Stimulated activated memory B cell treated with anti-CD40 and anti-IgM and Interleukin-4, amounts not matched to agents 10 μg/mL and 1 μg/mL and 100 μg/mL, for 72 hours (primary cell): ENCODE data around the gene ZSCAN1.
"Not testable (repeated sequence)": the region's sequence is repeated elsewhere in the genome, so short reads cannot be mapped to it uniquely, and the experiment has no call there.

ENCODE experiments used
- ATAC-seq: fragments of 150-1000 bp; cut with Tn5 transposase; 2 replicates; pipeline ENCODE4 v1.10.0; 2021
- H3K27ac Mint-ChIP-seq: one replicate; pipeline ENCODE4 v1.8.0; 2022; ENCODE audit warnings: mild to moderate bottlenecking, mixed read lengths
- H3K27me3 Mint-ChIP-seq: one replicate; pipeline ENCODE4 v1.8.0; 2022; ENCODE audit warnings: mixed read lengths
- H3K36me3 Mint-ChIP-seq: one replicate; pipeline ENCODE4 v1.8.0; 2022; ENCODE audit warnings: mixed read lengths
- H3K4me1 Mint-ChIP-seq: one replicate; pipeline ENCODE4 v1.8.0; 2022; ENCODE audit warnings: mixed read lengths
- H3K4me3 Mint-ChIP-seq: one replicate; pipeline ENCODE4 v1.8.0; 2022; ENCODE audit warnings: mild to moderate bottlenecking, moderate library complexity, mixed read lengths
- H3K9me3 Mint-ChIP-seq: one replicate; pipeline ENCODE4 v1.8.0; 2022; ENCODE audit warnings: mixed read lengths

Gene ZSCAN1, protein sequence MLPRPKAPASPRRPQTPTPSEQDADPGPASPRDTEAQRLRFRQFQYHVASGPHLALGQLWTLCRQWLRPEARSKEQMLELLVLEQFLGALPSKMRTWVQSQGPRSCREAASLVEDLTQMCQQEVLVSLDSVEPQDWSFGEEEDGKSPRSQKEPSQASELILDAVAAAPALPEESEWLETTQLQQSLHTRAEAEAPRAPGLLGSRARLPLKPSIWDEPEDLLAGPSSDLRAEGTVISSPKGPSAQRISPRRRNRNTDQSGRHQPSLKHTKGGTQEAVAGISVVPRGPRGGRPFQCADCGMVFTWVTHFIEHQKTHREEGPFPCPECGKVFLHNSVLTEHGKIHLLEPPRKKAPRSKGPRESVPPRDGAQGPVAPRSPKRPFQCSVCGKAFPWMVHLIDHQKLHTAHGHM

GRCh38 chr19:58033741-58034476 lies at the start of gene ZSCAN1:
TSS of gene ZSCAN1 (plus strand) at chr19:58034025. CDS start at chr19:58037837, 3,812 bp downstream.
- H3K9me3 Mint-ChIP-seq: peaks cover 23% of the 10 kb centered on the region
- no peak within 1 kb of the TSS for H3K27ac Mint-ChIP-seq
- no peaks in the 10 kb centered on the region for H3K4me1 Mint-ChIP-seq
- ATAC-seq: peak; percentile 67
- peaks cover 16% of the 10 kb centered on the region for H3K36me3 Mint-ChIP-seq
- H3K27me3 Mint-ChIP-seq: peaks cover 43% of the 10 kb centered on the region
- H3K4me3 Mint-ChIP-seq: peak within 1 kb of the TSS; percentile 10

DNA sequence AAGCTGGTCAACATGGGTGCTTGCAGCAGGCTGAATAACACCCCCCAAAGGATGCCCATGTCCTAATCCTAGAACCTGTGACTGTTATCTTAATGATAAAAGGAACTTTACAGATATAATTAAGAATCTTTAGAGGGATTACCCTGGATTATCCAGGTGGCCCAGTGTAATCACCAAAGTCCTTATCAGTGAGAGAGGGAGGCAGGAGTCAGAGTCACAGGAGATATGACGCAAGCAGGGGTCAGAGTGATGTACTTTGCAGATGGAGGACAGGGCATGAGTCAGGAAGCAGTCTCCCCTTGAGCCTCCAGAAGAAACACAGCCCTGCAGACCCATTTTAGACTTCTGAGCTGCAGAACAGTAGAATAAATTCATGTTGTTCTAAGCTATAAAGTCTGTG lies 41.0 kb upstream of the ZSCAN1 start:
- peaks cover 94% of the 10 kb centered on the region for H3K36me3 Mint-ChIP-seq
- no peaks in the 10 kb centered on the region for H3K4me1 Mint-ChIP-seq
- ATAC-seq: no peak
- no peak overlapping the region for H3K27ac Mint-ChIP-seq
- H3K4me3 Mint-ChIP-seq: no peak overlapping the region
- H3K27me3 Mint-ChIP-seq: no peaks in the 10 kb centered on the region
- peaks cover 42% of the 10 kb centered on the region for H3K9me3 Mint-ChIP-seq

DNA sequence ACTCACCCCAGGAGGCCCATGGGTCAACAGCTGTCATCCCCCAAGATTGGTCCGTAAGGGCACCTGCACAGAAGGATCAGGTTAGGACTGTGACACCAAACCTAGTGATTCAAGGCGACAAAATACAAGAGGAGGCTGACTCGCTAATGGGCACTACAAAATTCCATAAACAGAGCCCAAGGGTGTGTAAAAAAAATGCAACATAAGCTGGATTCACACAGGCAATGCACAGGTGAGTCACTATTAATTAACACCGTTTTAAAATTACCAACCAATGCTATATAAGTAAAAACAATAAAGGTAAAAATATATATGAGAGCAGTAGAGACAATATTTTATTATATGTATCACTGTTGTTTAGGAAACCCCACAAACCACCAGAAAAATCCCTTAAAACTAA lies 33.1 kb upstream of the ZSCAN1 start:
- H3K36me3 Mint-ChIP-seq: peaks cover 91% of the 10 kb centered on the region
- no peaks in the 10 kb centered on the region for H3K27me3 Mint-ChIP-seq
- H3K4me3 Mint-ChIP-seq: no peak overlapping the region
- H3K4me1 Mint-ChIP-seq: peaks cover 39% of the 10 kb centered on the region
- ATAC-seq: no peak
- H3K9me3 Mint-ChIP-seq: peaks cover 31% of the 10 kb centered on the region
- no peak overlapping the region for H3K27ac Mint-ChIP-seq

GRCh38 chr19:58001895-58002369 lies 31.9 kb upstream of the ZSCAN1 start:
- Mint-ChIP-seq H3K9me3 (peaks cover 28% of the 10 kb centered on the region), H3K27ac (peak overlapping the region; percentile 93), H3K4me3 (peak overlapping the region; percentile 92), H3K36me3 (peaks cover 91% of the 10 kb centered on the region), H3K4me1 (peaks cover 39% of the 10 kb centered on the region), H3K27me3 (no peaks in the 10 kb centered on the region)
- ATAC-seq: peak; percentile 6

DNA sequence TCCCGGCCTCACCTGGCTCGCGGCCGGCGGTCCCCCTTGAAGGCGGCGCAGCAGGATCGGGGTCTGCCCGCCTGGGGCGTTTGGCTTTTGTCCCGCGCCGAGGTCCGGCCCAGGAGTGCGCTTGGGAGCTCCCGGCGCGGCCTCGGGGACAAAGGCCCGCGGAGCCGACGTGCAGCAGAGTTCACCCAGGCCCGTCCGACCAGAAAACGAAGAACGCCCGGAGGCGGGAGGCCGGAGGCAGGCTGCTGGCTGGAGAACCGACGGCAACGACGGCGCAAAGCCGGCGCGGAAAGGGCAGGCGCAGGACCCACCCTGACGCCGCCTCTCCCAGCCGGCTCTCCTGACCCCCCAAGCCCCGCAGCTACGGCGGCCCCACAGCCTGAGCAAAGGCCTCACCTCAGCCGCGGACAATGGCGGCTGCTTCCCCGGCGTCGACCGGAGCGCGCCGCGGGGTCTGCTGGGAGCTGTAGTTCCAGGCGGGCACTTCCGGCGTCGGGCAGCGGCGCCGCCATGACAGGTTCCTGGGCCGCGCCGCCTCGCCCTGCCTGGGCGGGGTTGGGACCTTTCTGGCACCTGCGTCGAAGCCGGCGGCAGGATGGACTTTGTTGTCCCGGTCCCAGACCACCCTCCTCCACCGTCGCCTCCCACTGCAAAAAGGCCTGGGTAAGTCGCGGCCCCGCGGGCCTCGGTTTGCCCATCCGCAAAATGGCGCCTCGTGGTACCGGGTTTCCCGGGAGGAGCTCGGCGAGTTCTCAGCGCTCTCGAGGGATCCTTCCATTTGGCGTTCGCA lies 31.2 kb upstream of the ZSCAN1 start, which contains the start of gene ZNF606:
Gene ZNF606, minus strand, starts transcription at position 437 of the 790 bp plus-strand sequence. CDS start 1,501 bp downstream, outside the sequence.
- Mint-ChIP-seq H3K27me3 (no peaks in the 10 kb centered on the region), H3K27ac (peak within 1 kb of the TSS; percentile 93), H3K36me3 (peaks cover 91% of the 10 kb centered on the region), H3K4me3 (peak within 1 kb of the TSS; percentile 92), H3K9me3 (peaks cover 30% of the 10 kb centered on the region), H3K4me1 (peaks cover 39% of the 10 kb centered on the region)
- peak; percentile 98 for ATAC-seq

- peaks cover 39% of the 10 kb centered on the region for H3K4me1 Mint-ChIP-seq
- H3K4me3 Mint-ChIP-seq: peak overlapping the region; percentile 92
- H3K36me3 Mint-ChIP-seq: peaks cover 87% of the 10 kb centered on the region
- peak overlapping the region; percentile 93 for H3K27ac Mint-ChIP-seq
- peaks cover 36% of the 10 kb centered on the region for H3K9me3 Mint-ChIP-seq
- H3K27me3 Mint-ChIP-seq: no peaks in the 10 kb centered on the region
- no peak for ATAC-seq
These were observed 30.5 kb upstream of the ZSCAN1 start for GRCh38 chr19:58003174-58003828.

- ATAC-seq: no peak
- Mint-ChIP-seq H3K9me3 (peaks cover 32% of the 10 kb centered on the region), H3K4me3 (no peak overlapping the region), H3K4me1 (peaks cover 26% of the 10 kb centered on the region), H3K27ac (no peak overlapping the region), H3K36me3 (peaks cover 63% of the 10 kb centered on the region), H3K27me3 (no peaks in the 10 kb centered on the region)
These were observed 26.5 kb upstream of the ZSCAN1 start for GRCh38 chr19:58007285-58007684.

- Mint-ChIP-seq H3K4me1 (peaks cover 16% of the 10 kb centered on the region), H3K36me3 (peaks cover 64% of the 10 kb centered on the region), H3K9me3 (peaks cover 36% of the 10 kb centered on the region)
- H3K27ac Mint-ChIP-seq, ATAC-seq, H3K27me3 Mint-ChIP-seq, H3K4me3 Mint-ChIP-seq: not testable (repeated sequence)
These were observed 24.9 kb upstream of the ZSCAN1 start for GRCh38 chr19:58008877-58009276.

DNA sequence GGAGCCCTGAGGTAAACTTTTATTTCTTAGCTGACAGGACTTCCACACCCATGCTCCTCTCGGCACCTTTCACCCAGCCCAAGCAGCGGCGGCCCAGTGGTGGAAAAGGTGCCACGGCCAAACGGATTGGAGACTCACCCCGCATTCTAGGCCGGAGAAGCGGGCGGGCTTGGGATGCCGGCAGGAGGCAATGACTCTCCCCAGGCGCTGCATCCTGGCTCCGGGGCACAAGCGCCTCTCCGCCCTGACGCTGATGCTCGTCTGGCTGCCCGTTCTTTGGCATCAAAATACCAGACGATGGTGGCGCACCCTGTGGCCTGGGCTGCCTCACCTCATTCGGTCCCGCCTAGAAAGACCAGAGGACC lies 24.5 kb upstream of the ZSCAN1 start:
- Mint-ChIP-seq H3K9me3 (peaks cover 32% of the 10 kb centered on the region), H3K27me3 (no peaks in the 10 kb centered on the region), H3K4me1 (peaks cover 11% of the 10 kb centered on the region), H3K4me3 (peak overlapping the region; percentile 74), H3K27ac (no peak overlapping the region), H3K36me3 (peaks cover 62% of the 10 kb centered on the region)
- ATAC-seq: no peak

- peaks cover 57% of the 10 kb centered on the region for H3K36me3 Mint-ChIP-seq
These were observed 24.0 kb upstream of the ZSCAN1 start for GRCh38 chr19:58009666-58010301.

DNA sequence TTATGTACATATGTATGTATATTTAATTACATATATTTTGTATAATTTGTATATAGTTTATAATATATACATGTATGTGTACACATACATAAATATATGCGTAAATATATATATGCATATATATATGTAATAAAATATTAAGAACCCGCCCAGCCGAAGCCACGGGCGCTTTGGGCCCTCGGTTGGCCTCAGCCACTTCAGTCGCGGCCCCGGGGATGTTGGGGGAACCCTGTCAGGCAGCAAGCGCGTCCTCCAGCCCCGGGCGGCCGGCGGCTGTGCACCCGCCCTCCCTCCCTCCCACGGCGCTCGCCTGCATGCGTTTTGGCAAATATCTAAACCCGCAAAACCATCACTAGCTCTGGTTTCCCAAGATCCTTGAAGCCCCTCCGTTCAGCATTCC lies 23.3 kb upstream of the ZSCAN1 start:
- H3K27me3 Mint-ChIP-seq: no peaks in the 10 kb centered on the region
- peaks cover 5% of the 10 kb centered on the region for H3K4me1 Mint-ChIP-seq
- H3K4me3 Mint-ChIP-seq: no peak overlapping the region
- ATAC-seq: no peak
- H3K36me3 Mint-ChIP-seq: peaks cover 50% of the 10 kb centered on the region
- H3K27ac Mint-ChIP-seq: no peak overlapping the region
- H3K9me3 Mint-ChIP-seq: peaks cover 27% of the 10 kb centered on the region

More at GRCh38 chr19:58009666-58010301, 24.0 kb upstream of the ZSCAN1 start:
- ATAC-seq: peak; percentile 90
- peak overlapping the region; percentile 74 for H3K4me3 Mint-ChIP-seq
- no peaks in the 10 kb centered on the region for H3K27me3 Mint-ChIP-seq
- peaks cover 6% of the 10 kb centered on the region for H3K4me1 Mint-ChIP-seq
- peaks cover 28% of the 10 kb centered on the region for H3K9me3 Mint-ChIP-seq
- no peak overlapping the region for H3K27ac Mint-ChIP-seq

GRCh38 chr19:58014141-58014540 lies 19.7 kb upstream of the ZSCAN1 start:
- H3K36me3 Mint-ChIP-seq: peaks cover 26% of the 10 kb centered on the region
- H3K9me3 Mint-ChIP-seq: peaks cover 22% of the 10 kb centered on the region
- H3K4me1 Mint-ChIP-seq: peaks cover 2% of the 10 kb centered on the region
- no peak overlapping the region for H3K4me3 Mint-ChIP-seq
- no peaks in the 10 kb centered on the region for H3K27me3 Mint-ChIP-seq
- H3K27ac Mint-ChIP-seq: no peak overlapping the region
- no peak for ATAC-seq

DNA sequence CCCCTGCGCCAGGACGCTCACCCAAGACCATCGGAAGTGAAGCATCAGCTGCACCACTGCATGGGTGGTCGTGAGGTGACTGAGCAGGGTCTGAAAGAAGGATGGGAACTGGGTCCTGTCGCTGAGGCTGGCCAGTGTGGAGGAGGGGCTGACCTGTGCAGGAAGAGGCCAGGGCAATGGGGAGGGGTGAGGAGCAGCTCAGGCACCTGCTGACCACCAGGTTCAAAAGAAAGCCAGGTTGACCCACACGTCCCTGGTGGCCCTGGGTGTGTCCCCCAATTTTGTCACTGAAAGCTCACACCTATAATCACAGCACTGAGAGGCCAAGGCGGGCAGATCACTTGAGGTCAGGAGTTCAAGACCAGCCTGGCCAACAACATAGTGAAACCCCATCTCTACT lies 13.7 kb upstream of the ZSCAN1 start:
- H3K4me1 Mint-ChIP-seq: no peaks in the 10 kb centered on the region
- H3K36me3 Mint-ChIP-seq: peaks cover 11% of the 10 kb centered on the region
- H3K4me3 Mint-ChIP-seq: no peak overlapping the region
- ATAC-seq: no peak
- peaks cover 19% of the 10 kb centered on the region for H3K9me3 Mint-ChIP-seq
- H3K27me3 Mint-ChIP-seq: no peaks in the 10 kb centered on the region
- H3K27ac Mint-ChIP-seq: no peak overlapping the region
